ENCODE measurements around the gene MATK. TPM values are rescaled to one million over a fixed set of nuclear protein-coding genes. Genes with fewer than 3 reads are reported as not detected.

The MATK gene
- total RNA-seq, 3 donors from 2014 or later = 1.8 to 5.6 (median 5.2) TPM

DNA sequence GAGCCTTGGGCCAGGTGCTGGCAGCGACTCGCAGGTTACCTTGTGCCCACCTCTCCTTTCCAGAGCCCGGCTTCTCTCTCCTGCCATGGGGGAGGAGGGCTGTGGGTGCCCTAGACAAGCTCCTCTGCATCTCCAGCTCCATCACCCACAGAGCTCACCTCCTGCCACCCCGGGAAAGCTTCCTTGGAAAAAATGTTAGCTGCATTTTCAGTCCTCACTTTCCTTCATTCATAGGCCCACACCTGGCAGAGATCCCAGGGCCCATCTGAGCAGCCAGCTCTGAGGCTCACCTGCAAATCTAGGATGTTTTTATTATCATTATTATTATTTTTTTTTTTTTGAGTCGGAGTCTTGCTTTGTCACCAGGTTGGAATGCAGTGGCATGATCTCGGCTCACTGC is 45.8 kb upstream of the MATK start:
- peaks cover 0 to 14% of the 10 kb centered on the region in 2 donors for H3K27me3 ChIP-seq

DNA sequence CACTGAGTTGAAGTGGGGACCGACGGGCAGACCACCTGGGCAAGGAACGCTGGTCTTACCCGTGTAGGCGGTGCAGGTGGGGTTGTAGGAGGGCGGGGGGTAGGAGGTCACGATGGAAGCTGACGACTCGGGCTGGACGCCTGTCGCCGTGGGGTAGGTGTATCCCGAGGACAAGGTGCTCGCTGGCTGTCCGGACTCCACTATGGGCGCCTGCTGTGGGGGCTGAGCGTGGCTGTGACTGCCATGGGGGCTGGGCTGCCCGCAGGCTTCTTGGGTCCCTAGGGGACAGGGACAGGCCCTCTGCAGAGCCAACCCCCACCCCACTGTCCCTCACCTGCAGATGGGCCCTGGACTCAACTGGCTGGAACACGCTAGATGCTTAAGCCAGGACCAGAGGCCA is 45.4 kb upstream of the MATK start:
- no peak for DNase-seq (ENCODE audit: low spot score in 2 of 2)
- no peak overlapping the region for H3K27ac ChIP-seq
- TF ChIP-seq POLR2A (IDR thresholded peaks at IDR 0.05) = no peak
- no peak for TF ChIP-seq POLR2AphosphoS5 (IDR thresholded peaks at IDR 0.05)
- no peak for TF ChIP-seq CTCF (IDR thresholded peaks at IDR 0.05)
- H3K4me3 ChIP-seq = no peak overlapping the region
- H3K4me1 ChIP-seq = no peaks in the 10 kb centered on the region
- H3K9me3 ChIP-seq = no peaks in the 10 kb centered on the region
- H3K27me3 ChIP-seq = peaks cover 0 to 14% of the 10 kb centered on the region in 2 donors
- H3K36me3 ChIP-seq = no peaks in the 10 kb centered on the region
- intact Hi-C loops (cut with DNase I; ENCODE audit: low total_unique reads) = no loop called here

More for the DNA sequence above, 45.8 kb upstream of the MATK start:
- H3K9me3 ChIP-seq = no peaks in the 10 kb centered on the region
- no peaks in the 10 kb centered on the region for H3K4me1 ChIP-seq
- H3K27ac ChIP-seq = no peak overlapping the region
- TF ChIP-seq POLR2A (IDR thresholded peaks at IDR 0.05) = no peak
- no peak for TF ChIP-seq CTCF (IDR thresholded peaks at IDR 0.05)
- no peak for TF ChIP-seq POLR2AphosphoS5 (IDR thresholded peaks at IDR 0.05)
- intact Hi-C loops (cut with DNase I; ENCODE audit: low total_unique reads) = no loop called here
- no peaks in the 10 kb centered on the region for H3K36me3 ChIP-seq
- no peak overlapping the region for H3K4me3 ChIP-seq
- no peak for DNase-seq (ENCODE audit: low spot score in 2 of 2)

DNA sequence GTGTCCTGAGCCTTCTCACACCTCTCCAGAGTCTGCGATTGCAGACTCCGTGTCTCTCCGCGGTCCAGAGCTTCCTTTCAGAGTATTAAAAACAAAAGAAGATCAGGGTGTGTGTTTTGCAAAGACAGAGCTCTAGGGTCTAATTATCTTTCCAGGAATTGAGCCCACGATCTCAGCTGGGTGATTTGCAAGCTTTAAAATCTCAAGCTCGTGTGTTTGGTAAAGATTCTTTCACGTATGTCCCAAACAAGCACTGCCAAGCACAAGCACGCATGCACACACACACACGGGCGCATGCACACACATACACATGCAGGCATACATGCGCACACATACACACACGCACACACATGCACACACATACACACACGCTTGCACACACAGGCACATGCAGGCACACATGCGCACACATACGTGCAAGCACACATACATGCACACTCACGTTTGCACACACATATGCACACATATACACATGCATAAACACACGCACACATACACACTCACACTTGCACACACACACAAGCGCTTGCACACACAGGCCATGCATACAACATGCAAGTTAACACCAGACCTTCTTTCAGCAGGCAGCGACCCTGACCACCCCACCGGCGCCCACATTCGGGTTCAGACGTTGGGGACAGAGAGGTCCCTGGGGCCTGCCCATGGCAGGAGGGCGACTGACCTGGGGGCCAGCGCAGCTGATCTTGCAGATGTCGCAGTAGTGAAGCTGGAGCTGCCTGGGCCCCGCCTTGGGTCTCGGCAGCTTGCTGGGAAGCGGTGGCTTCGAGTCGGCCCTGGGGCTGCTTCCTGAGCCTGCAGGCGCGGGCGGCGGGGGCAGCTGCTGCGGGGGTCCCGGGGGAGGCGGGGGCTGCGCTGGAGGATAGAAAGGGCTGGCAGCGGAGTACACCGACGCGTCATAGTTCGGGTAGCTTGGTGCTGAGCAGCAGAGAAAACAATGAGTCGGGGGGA is 44.7 kb upstream of the MATK start:
- no peak for TF ChIP-seq POLR2AphosphoS5 (IDR thresholded peaks at IDR 0.05)
- TF ChIP-seq POLR2A (IDR thresholded peaks at IDR 0.05) = no peak
- no peak for TF ChIP-seq CTCF (IDR thresholded peaks at IDR 0.05)
- DNase-seq (ENCODE audit: low spot score in 2 of 2) = no peak
- no peak overlapping the region for H3K4me3 ChIP-seq
- no peak overlapping the region for H3K27ac ChIP-seq
- no peaks in the 10 kb centered on the region for H3K36me3 ChIP-seq
- H3K9me3 ChIP-seq = no peaks in the 10 kb centered on the region
- H3K27me3 ChIP-seq = peaks cover 0 to 14% of the 10 kb centered on the region in 2 donors
- no peaks in the 10 kb centered on the region for H3K4me1 ChIP-seq
- intact Hi-C loops (cut with DNase I; ENCODE audit: low total_unique reads) = no loop called here

- no peak for DNase-seq (ENCODE audit: low spot score in 2 of 2)
- no peak for TF ChIP-seq CTCF (IDR thresholded peaks at IDR 0.05)
- TF ChIP-seq POLR2A (IDR thresholded peaks at IDR 0.05) = no peak
- TF ChIP-seq POLR2AphosphoS5 (IDR thresholded peaks at IDR 0.05) = no peak
- Histone ChIP-seq H3K4me3 (no peak overlapping the region), H3K27me3 (peaks cover 0 to 37% of the 10 kb centered on the region in 2 donors), H3K27ac (no peak overlapping the region), H3K36me3 (no peaks in the 10 kb centered on the region), H3K9me3 (no peaks in the 10 kb centered on the region), H3K4me1 (no peaks in the 10 kb centered on the region)
- intact Hi-C loops (cut with DNase I; ENCODE audit: low total_unique reads) = no loop called here
These were observed 41.1 kb upstream of the MATK start for GRCh38 chr19:3827306-3827705.

- TF ChIP-seq CTCF (IDR thresholded peaks at IDR 0.05) = no peak
- TF ChIP-seq POLR2AphosphoS5 (IDR thresholded peaks at IDR 0.05) = no peak
- Histone ChIP-seq H3K36me3 (no peaks in the 10 kb centered on the region), H3K4me3 (no peak overlapping the region), H3K9me3 (no peaks in the 10 kb centered on the region), H3K4me1 (no peaks in the 10 kb centered on the region), H3K27me3 (peaks cover 0 to 31% of the 10 kb centered on the region in 2 donors), H3K27ac (no peak overlapping the region)
- no peak for DNase-seq (ENCODE audit: low spot score in 2 of 2)
- intact Hi-C loops (cut with DNase I; ENCODE audit: low total_unique reads) = no loop called here
These were observed 40.0 kb upstream of the MATK start for GRCh38 chr19:3826163-3826562.
